Measurements from ENCODE around the gene CTXN2. TPM values are rescaled to one million over a fixed set of nuclear protein-coding genes. Genes with fewer than 3 reads are reported as not detected.

Gene CTXN2
- total RNA-seq: not detected in 2 replicates

GRCh38 chr15:48191574-48192225 lies at the start of gene CTXN2:
Gene CTXN2 (plus strand): TSS chr15:48191665. CDS start chr15:48201301, 9,636 bp downstream.

GRCh38 chr15:48177766-48178647 lies 13.5 kb upstream of the CTXN2 start, which contains the start of gene MYEF2:
Gene MYEF2 (minus strand): TSS chr15:48178295. CDS start chr15:48178237, 58 bp downstream.

GRCh38 chr15:48205981-48206380 lies 14.5 kb downstream of the CTXN2 start, which contains the start of gene SLC12A1:
Gene SLC12A1 (plus strand): TSS chr15:48206302. CDS start chr15:48207720, 1,418 bp downstream.

Other genes with a start within 250 kb of the CTXN2 start
- gene SLC24A5, start 70.7 kb upstream of the CTXN2 start, total RNA-seq: not detected in 2 replicates
- 13.5 and 16.6 TPM in 2 replicates for gene MYEF2, start 13.4 kb upstream of the CTXN2 start, total RNA-seq
- gene SLC12A1, start 14.6 kb downstream of the CTXN2 start, total RNA-seq: not detected in 2 replicates
- 50.1 and 54.0 TPM in 2 replicates for gene DUT, start 139.8 kb downstream of the CTXN2 start, total RNA-seq